Cortex of kidney (tissue), 1 donor: ENCODE results near the gene RAB5IF.
"Not testable (repeated sequence)": the region's sequence is repeated elsewhere in the genome, so short reads cannot be mapped to it uniquely, and the experiment has no call there.

Source experiments
- DNase-seq: peaks from one replicate; lab custom pipeline; 2025; lab: John Stamatoyannopoulos, UW

Gene RAB5IF

DNA sequence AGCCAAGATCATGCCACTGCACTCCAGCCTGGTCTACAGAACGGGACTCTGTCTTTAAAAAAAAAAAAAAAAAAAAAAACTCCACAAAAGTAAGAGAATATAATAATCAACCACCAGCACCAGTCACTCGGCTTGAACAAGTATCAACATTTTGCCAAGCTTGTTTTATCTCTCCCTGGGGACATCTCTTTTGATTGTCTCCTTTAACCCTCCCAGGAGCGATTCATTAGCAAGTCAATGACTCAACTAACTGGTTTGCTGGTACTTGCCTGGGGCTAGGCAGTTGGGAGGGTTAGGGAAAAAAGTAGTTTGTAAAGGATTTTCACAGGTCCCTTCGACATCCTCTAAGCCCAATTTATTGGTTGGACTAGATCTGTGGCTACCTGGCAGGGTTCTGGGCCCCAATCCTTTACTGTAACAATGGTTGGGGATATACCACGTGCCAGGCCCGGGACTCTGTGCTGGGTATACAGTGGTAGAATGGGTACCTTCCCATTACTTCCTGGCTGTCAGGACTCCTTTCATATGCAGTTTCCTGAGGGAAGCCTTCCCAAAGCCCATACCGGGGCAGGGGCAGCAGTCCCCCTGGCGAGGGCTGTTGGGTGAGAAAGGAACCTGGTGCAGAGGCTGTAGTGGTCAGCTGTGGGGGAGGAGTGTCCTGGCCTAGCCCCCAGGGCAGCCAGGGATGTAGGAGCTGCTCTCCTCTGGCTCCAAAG is 20.0 kb upstream of the RAB5IF start:
- DNase-seq = no peak

DNA sequence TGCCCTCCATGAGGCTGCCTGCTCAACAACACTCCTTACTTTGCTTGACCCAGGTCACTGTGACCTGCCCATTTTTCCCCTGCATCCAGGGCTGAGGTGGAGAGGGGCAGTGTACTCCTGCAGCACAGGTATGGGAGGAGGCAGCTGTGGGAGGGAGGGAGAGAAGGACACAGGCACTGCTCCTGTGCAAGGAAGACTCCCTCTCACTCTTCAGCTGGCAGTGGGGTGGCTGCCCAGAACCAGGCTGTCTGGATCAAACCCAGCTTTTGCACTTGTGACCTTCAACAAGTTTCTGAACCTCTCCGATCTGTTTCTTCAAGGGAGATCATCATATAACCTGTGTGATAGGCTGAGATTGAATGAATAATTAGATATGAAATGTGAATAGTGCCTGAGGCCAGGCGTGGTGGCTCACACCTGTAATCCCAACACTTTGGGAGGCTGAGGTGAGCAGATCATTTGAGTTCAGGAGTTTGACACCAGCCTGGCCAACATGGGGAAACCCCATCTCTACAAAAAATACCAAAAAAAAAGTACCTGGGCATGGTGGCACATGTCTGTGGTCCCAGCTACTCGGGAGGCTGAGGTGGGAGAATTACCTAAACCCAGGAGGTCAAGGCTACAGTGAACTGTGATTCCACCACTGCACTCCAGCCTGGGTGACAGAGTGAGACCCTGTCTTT is 18.1 kb upstream of the RAB5IF start:
- no peak for DNase-seq

- no peak for DNase-seq
Measured at GRCh38 chr20:36591281-36591680, 14.3 kb upstream of the RAB5IF start.

DNA sequence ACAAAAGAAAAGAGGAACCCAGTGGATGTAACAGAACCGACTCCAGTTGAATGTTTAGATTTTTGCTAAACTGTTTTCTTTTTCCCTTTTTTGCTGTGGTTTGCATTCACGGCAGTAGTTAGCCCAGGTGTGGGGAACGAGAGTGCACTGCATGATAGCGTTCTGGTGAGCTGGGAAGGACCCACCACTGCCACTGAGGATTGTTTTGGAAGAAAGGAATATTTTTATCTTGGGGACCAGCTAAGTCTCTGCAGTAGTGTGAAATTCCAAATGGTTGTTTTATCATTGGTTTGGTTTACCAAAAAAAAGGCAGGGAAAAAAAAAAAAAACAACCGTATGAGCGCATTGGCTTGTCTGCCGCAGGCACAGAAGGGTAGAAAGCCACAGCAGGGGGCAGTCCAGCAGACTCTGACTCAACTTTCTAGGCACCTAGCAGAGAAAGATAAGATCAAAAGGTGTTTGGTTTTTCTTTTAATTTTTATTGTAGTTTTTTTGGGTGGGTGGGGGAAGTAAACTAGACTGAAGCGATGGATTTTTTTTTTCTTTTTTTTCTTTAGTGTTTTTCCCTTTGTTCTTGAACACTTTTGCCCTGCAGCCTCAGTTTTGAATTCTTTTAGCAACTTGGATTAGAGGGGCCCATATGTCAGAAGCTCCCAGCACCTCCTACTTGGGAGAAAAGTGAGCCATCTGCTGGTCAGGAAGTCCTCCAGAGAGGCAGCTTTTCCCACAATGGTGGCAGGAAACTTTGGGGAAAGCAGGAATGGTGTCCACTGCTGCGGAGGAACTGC is 13.5 kb upstream of the RAB5IF start:
- no peak for DNase-seq

DNA sequence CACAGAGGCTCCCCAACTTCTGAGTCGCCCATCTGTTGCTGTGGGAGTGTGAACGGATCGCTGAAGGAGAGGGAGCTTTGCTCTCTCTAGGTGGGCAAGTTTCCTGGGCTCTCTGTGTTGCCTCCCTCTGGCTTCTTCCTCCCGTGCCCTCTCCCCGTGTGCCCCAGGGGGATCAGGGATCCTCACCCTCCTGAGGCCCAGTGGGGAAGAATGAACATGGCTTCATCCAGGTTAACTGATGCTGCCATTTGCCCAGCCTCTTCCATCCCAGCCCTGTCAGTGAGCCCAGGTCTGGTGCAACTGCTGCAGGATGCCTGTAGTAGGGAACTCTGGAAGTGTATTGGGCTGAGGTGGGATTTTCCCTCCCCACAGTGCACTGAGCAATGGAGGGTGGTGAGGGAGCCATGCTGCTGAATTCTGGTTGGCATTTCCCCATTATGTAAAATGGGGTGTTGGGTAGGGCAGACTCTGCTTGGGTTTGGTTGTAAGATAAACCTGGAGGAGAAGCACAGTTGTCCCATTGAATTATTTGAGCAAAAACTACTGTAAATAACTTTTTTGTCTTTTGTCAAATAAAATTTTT is 12.1 kb upstream of the RAB5IF start:
- DNase-seq = no peak

- DNase-seq = no peak
Measured at GRCh38 chr20:36599912-36600345, 5.7 kb upstream of the RAB5IF start.

- DNase-seq = no peak
Measured at GRCh38 chr20:36601540-36601939, 4.0 kb upstream of the RAB5IF start.

DNA sequence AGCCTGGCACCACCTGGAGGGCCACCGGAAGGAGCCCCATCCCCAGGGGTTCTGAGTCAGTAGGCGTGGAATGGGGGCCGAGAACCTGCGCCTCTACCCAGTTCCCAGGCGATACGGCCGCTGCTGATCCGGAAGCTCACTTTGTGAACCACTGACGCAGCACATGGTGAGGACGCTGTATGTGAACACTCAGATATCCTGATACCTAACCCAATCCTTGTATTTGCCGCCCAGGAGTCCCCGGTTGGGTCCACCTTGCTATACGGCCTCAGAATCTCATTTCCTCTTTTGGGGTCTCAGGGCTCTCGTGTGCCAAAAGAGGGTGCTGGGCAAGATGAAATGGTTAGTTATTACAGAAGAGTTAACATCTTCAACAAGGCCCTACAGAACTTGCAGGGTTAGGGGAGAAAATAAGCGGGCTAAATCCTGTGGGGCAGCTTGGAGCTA is 604 bp upstream of the RAB5IF start:
- DNase-seq = no peak

DNA sequence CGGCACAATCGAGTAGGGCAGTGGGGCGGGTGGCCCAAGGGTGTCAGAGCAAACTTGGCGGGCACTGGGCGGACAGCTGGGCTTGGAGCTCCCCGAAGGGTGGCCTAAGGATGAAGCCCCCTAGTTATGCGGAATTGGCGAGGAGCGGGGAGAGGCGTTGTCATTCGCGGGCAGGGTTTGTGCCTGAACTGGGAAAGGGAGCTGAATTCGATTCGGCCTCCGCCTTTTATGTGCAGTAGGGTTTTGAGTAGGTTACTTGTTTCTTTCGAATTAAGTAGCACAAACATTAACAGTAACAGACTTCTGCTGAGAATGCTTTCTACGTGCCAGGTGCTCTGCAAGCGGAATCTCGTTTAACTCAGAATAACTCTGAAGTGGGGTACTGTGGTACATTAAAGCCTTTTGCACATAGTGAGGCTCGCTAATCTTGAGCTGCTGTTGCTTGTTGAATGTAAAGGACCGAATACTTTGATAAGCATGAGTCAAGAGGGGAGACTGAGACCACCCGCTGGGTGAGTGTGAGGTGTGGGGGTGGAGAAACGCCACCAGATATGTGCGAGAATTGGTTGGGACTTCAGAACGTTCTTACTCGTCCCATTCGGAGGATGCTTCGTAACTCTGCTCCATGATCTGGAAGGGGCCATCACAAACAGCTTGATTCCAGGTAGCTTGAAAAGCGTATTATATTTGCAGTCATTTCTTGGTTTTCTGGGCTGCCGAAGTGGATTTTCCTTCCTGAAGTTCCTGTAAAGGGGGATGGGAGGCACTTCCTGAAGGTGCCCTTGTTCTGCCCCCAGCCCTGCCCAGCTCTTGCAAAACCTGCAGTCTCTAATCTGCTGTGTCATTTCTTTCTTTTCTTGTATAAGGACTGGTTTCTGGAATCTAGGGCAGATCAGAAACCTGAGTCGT is 833 bp downstream of the RAB5IF start:
- DNase-seq = no peak

- no peak for DNase-seq
Measured at GRCh38 chr20:36607586-36608387, 2.2 kb downstream of the RAB5IF start.

DNA sequence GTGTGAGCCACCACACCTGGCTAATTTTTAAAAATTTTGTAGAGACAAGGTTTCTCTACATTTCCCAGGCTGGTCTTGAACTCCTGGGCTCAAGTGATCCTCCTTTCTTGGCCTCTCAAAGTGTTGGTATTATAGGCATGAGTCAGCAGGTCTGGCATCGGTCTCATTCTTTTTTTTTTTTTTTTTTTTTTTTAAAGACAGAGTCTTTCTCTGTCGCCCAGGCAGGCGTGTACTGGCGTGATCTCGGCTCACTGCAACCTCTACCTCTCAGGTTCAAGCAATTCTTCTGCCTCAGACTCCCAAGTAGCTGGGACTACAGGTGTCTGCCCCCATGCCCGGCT is 2.8 kb downstream of the RAB5IF start:
- DNase-seq = not testable (repeated sequence)

DNA sequence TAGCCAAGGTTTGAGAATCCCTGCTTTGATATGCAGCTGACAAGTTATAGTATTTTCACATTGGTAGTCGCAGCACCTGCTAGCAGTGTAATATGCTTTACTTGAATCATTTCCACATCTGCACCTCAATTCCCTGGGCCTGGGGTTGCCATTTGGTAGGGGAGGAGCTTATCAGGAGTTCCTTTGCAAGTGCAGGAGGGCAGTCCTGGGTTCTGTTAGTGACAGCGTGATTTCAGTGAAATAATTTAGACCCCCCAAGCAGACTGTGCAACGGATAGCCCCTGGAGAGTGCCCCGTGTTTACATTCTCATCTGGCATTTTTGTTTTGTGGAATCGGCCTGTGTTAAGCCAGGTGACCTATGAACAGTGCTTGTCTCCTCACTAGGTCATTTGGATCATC is 6.0 kb downstream of the RAB5IF start:
- DNase-seq = no peak

- DNase-seq = no peak
Measured at GRCh38 chr20:36613974-36614373, 8.4 kb downstream of the RAB5IF start.

DNA sequence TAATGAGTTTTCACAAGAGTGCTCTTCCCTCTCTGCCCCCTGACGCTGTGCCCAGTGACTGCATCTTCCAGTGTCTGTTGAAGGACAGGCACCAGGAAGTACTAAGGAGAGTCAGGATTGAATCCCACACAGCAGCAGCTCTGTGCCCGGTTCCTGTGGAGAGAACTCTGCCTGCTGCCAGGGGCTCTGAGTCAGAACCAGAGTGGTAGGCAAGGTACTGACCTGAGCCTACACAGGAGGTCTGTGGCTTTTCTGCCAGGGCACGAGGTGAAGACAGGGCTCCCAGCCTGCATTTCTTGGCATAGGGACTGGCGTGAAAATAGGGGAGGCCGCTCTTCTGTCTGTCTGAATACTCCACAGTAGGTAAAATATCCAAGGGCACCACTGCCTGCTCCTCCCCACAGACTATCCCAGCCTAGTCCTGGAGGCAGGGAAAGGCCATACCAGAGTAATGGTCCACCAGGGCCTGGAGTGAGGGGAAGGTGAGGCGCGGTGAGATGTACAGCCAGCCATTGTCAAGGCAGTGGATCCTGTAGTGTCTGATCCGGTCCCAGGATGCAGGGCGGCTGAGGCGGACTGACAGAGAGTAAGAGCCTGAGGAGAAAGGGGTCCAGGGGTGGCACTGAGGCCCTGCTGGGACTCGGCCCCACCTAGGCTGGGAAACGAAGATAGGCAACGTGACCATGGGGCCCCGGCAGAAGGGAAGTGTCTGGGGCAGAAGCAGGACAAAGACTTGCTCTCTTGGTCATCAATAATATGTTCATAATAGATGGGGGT is 9.4 kb downstream of the RAB5IF start:
- no peak for DNase-seq

- DNase-seq = no peak
Measured at GRCh38 chr20:36620917-36621316, 15.3 kb downstream of the RAB5IF start.

DNA sequence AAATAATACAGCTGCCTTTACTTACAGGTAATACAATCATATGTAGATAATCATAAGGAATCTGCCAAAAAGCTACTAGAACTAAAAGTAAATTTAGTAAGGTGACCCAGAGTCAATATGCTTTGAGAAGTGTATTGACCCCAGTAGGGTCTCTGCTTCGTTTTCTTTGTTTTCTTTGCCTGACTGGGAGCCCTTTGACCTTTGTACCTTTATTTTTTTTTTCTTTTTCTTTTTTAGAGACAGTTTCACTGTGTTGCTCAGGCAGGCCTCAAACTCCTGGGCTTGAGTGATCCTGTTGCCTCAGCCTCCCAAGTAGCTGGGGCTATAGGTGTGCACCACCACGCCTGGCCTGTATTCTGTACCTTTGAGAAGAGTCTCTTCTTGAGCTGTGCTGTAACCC is 17.9 kb downstream of the RAB5IF start:
- DNase-seq = no peak

GRCh38 chr20:36624068-36624943 is 18.7 kb downstream of the RAB5IF start:
- no peak for DNase-seq

DNA sequence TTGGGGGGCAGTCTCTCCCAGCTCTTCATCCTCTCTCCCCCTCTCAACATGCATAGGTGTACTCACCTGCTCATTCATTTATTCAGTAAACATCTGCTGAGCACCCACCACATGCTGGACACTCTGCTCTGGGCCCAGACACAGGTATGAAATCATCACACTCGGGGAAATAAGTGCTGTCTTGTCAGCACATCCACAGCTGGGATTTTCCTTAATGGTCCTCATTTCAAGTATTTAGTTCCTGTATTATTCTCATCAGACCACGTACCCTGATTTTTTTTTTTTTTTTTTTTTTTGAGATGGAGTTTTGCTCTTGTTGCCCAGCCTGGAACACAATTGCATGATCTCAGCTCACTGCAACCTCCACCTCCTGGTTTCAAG is 19.4 kb downstream of the RAB5IF start:
- DNase-seq = no peak

- DNase-seq = no peak
Measured at GRCh38 chr20:36628076-36628475, 22.5 kb downstream of the RAB5IF start.
